Stomach (tissue), 4 donors: ENCODE results near the gene DOCK4.

ENCODE experiments used
- POLR2A ChIP-seq, 4 donors: fragments of 450-650 bp; IDR thresholded peaks; one replicate each; pipeline ENCODE4 v1.6.1; 2016; ENCODE audit warnings: antibody characterized with exemption in 4 of 4, control low read depth in 2 of 4, mild to moderate bottlenecking in 1 of 4, moderate library complexity in 1 of 4
- TF ChIP-seq, protein P1 (sequence below), 7 experiments: fragments of 450-650 bp in 4 of 7; fragments of 200-600 bp in 3 of 7; sonication (generic) in 3 of 7; IDR thresholded peaks; one replicate each; pipeline ENCODE4 v1.5.1; 2016 to 2019; ENCODE audit warnings: antibody characterized with exemption in 7 of 7, control low read depth in 2 of 7, mild to moderate bottlenecking in 1 of 7

DNA sequence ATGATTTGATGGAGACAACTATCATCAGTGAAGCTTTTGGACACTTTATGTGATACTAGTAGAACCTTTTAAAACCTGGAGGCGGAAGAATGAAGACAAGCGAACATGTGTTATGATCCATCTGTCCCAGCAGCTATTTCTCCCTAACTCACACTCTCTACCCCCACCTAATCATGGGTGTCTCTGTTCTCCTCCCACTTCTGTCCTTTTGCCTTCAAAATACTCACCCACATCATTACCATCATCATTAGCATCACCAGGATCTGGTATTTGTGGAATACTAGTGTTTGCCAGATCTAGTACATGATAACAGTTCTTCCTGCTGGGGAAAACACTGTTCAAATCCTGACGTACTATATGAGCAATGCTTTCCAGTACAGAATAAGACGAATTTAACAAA, 287.7 kb downstream of the DOCK4 start:
- TF ChIP-seq, protein P1, sequence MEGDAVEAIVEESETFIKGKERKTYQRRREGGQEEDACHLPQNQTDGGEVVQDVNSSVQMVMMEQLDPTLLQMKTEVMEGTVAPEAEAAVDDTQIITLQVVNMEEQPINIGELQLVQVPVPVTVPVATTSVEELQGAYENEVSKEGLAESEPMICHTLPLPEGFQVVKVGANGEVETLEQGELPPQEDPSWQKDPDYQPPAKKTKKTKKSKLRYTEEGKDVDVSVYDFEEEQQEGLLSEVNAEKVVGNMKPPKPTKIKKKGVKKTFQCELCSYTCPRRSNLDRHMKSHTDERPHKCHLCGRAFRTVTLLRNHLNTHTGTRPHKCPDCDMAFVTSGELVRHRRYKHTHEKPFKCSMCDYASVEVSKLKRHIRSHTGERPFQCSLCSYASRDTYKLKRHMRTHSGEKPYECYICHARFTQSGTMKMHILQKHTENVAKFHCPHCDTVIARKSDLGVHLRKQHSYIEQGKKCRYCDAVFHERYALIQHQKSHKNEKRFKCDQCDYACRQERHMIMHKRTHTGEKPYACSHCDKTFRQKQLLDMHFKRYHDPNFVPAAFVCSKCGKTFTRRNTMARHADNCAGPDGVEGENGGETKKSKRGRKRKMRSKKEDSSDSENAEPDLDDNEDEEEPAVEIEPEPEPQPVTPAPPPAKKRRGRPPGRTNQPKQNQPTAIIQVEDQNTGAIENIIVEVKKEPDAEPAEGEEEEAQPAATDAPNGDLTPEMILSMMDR (IDR thresholded peaks at IDR 0.05), result no peak
- no peak for TF ChIP-seq POLR2A (IDR thresholded peaks at IDR 0.05)
